ENCODE measurements around the gene NRG2. TPM values are rescaled to one million over a fixed set of nuclear protein-coding genes. Genes with fewer than 3 reads are reported as not detected.

NRG2 gene
- total RNA-seq, 1 experiment from 2014 or later = not detected

Small RNA genes within 50 kb of the gene (small RNA-seq; reads per million reads assigned to genes)
- gene RF00019 = not detected

Other genes starting within 250 kb of the NRG2 start
- not detected in 2 replicates for gene PSD2, start 247.5 kb downstream of the NRG2 start, total RNA-seq (2014; rRNA removed; shearing (Covaris generic); ENCODE audit: low replicate concordance)
- gene PURA, start 70.8 kb upstream of the NRG2 start, total RNA-seq (2014; rRNA removed; shearing (Covaris generic); ENCODE audit: low replicate concordance) = 5.5 and 7.2 TPM in 2 replicates
- 2.5 and 3.9 TPM in 2 replicates for gene IGIP, start 82.6 kb upstream of the NRG2 start, total RNA-seq (2014; rRNA removed; shearing (Covaris generic); ENCODE audit: low replicate concordance)
- 17.8 and 28.5 TPM in 2 replicates for gene CYSTM1, start 131.9 kb upstream of the NRG2 start, total RNA-seq (2014; rRNA removed; shearing (Covaris generic); ENCODE audit: low replicate concordance)